Esophagus (tissue), 2 donors: ENCODE data around the gene RASA2. TPM values are rescaled to one million over a fixed set of nuclear protein-coding genes. Genes with fewer than 3 reads are reported as not detected.

Source experiments
- H3K27ac ChIP-seq, 2 donors: one replicate each; pipeline ENCODE4 v1.5.1; 2013; ENCODE audit warnings: low read depth in 2 of 2, mild to moderate bottlenecking in 2 of 2, inconsistent platforms in 1 of 2, low read length in 1 of 2, moderate library complexity in 1 of 2
- H3K27me3 ChIP-seq, 2 donors: one replicate each; pipeline ENCODE4 v1.6.1; 2013; ENCODE audit warnings: low read length in 2 of 2, control low read depth in 1 of 2, mild to moderate bottlenecking in 1 of 2; ENCODE audit not compliant: insufficient read depth in 2 of 2, control insufficient read depth in 1 of 2
- H3K36me3 ChIP-seq, 2 donors: one replicate each; pipeline ENCODE4 v1.6.1; 2013; ENCODE audit warnings: low read length in 1 of 2; ENCODE audit not compliant: control insufficient read depth in 2 of 2, insufficient read depth in 2 of 2
- H3K4me1 ChIP-seq, 2 donors: one replicate each; pipeline ENCODE4 v1.6.1; 2013; ENCODE audit warnings: low read length in 1 of 2; ENCODE audit not compliant: control insufficient read depth in 2 of 2, insufficient read depth in 2 of 2
- H3K4me3 ChIP-seq, 2 donors: one replicate each; pipeline ENCODE4 v1.5.1; 2013; ENCODE audit warnings: low read length in 2 of 2, mild to moderate bottlenecking in 2 of 2, low read depth in 1 of 2, moderate library complexity in 1 of 2
- H3K9me3 ChIP-seq, 2 donors: one replicate each; pipeline ENCODE4 v1.6.1; 2013; ENCODE audit warnings: mild to moderate bottlenecking in 2 of 2, low read depth in 1 of 2, low read length in 1 of 2, moderate library complexity in 1 of 2; ENCODE audit not compliant: control insufficient read depth in 2 of 2, insufficient read depth in 1 of 2
- WGBS, 2 donors: extraction: QIAGEN DNeasy Blood & Tissue Kit; methylation state at CpG; one replicate each; pipeline ENCODE4 v1.1.7; 2013; 5-methylcytosine and 5-hydroxymethylcytosine counted together
- polyA plus RNA-seq, 2 donors: library from polyadenylated mRNA; stranded (reverse); fragments of 200-250 nt; gene quantifications; one replicate each; pipeline ENCODE4 v1.2.3, GENCODE V29; 2013
- donor health status: healthy with polysubstance abuse.
- donor health status: Bipolar disorder and iron deficiency.

RASA2 gene
- polyA plus RNA-seq, 2 donors = 4.0 to 6.9 TPM

- Histone ChIP-seq H3K9me3 (no peaks in the 10 kb centered on the region), H3K36me3 (no peaks in the 10 kb centered on the region), H3K27ac (no peak overlapping the region), H3K27me3 (no peaks in the 10 kb centered on the region), H3K4me3 (no peak overlapping the region), H3K4me1 (no peaks in the 10 kb centered on the region)
- 84 to 86% methylated on average over 3 of the region's 3 CpGs for WGBS, 2 donors
Measured at GRCh38 chr3:141507392-141508066, 20.7 kb downstream of the RASA2 start.

- Histone ChIP-seq H3K4me3 (no peak overlapping the region), H3K27ac (no peak overlapping the region), H3K4me1 (no peaks in the 10 kb centered on the region), H3K36me3 (no peaks in the 10 kb centered on the region), H3K9me3 (no peaks in the 10 kb centered on the region), H3K27me3 (no peaks in the 10 kb centered on the region)
- WGBS, 2 donors = 92 to 93% methylated on average over 3 of the region's 3 CpGs
Measured at GRCh38 chr3:141508067-141508436, 21.2 kb downstream of the RASA2 start.

- Histone ChIP-seq H3K4me1 (no peaks in the 10 kb centered on the region), H3K27me3 (no peaks in the 10 kb centered on the region), H3K9me3 (no peaks in the 10 kb centered on the region), H3K36me3 (no peaks in the 10 kb centered on the region), H3K27ac (no peak overlapping the region), H3K4me3 (no peak overlapping the region)
- 91% methylated on average over 4 of the region's 4 CpGs for WGBS, 2 donors
Measured at GRCh38 chr3:141511361-141511760, 24.5 kb downstream of the RASA2 start.

GRCh38 chr3:141514382-141514781 lies 27.6 kb downstream of the RASA2 start:
- H3K4me1 ChIP-seq = no peaks in the 10 kb centered on the region
- no peaks in the 10 kb centered on the region for H3K27me3 ChIP-seq
- H3K9me3 ChIP-seq = no peaks in the 10 kb centered on the region
- H3K36me3 ChIP-seq = peaks cover 0 to 4% of the 10 kb centered on the region in 2 donors
- H3K27ac ChIP-seq = no peak overlapping the region
- H3K4me3 ChIP-seq = no peak overlapping the region

GRCh38 chr3:141519587-141519986 lies 32.8 kb downstream of the RASA2 start:
- Histone ChIP-seq H3K27ac (no peak overlapping the region), H3K9me3 (no peaks in the 10 kb centered on the region), H3K4me1 (no peaks in the 10 kb centered on the region), H3K36me3 (peaks cover 0 to 8% of the 10 kb centered on the region in 2 donors), H3K4me3 (no peak overlapping the region), H3K27me3 (no peaks in the 10 kb centered on the region)
- 82 to 91% methylated on average over 3 of the region's 3 CpGs for WGBS, 2 donors

DNA sequence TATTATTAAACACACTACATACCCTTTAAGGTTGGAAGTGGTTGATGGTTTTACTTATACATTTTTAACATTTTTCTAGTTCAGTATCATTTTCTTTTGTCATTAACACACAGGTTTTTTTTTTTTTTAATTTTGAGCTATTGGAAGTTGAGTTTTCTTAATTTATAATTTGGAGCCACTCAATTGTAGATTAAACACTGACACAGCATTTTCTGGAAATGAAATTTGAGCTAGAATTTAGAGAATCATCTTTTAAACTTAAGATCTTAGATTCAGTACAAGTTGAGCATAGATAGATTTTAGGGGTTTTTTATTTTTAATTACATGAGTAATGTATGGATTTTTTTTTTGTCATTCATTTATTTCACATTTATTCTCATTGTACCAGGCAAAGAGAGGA lies 35.0 kb downstream of the RASA2 start:
- Histone ChIP-seq H3K9me3 (no peaks in the 10 kb centered on the region), H3K4me3 (no peak overlapping the region), H3K36me3 (peaks cover 0 to 8% of the 10 kb centered on the region in 2 donors), H3K27me3 (no peaks in the 10 kb centered on the region), H3K27ac (no peak overlapping the region), H3K4me1 (no peaks in the 10 kb centered on the region)

- 94 to 96% methylated on average over 4 of the region's 4 CpGs for WGBS, 2 donors
- H3K4me1 ChIP-seq = no peaks in the 10 kb centered on the region
- H3K36me3 ChIP-seq = peaks cover 0 to 4% of the 10 kb centered on the region in 2 donors
- H3K4me3 ChIP-seq = no peak overlapping the region
- no peaks in the 10 kb centered on the region for H3K27me3 ChIP-seq
- no peak overlapping the region for H3K27ac ChIP-seq
- H3K9me3 ChIP-seq = no peaks in the 10 kb centered on the region
Measured at GRCh38 chr3:141523615-141524375, 37.0 kb downstream of the RASA2 start.

DNA sequence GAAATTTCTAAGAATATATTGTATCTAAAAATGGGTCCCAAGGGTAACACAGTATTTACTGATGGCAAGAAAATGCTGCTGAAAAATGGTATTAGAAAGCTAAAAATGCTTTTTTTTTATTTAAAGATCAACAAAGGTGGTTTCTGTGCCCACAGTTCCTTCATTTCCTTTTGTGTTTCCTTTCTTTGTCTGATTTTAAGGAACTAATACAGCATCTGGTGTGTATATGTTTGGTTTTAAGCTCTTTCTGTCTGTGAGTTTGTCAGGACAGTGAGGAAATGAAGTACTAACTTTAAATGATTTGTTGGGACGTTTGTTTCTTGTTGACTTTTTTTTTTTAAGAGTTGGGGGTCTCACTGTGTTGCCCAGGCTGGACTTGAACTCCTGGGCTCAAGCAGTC lies 38.2 kb downstream of the RASA2 start:
- H3K9me3 ChIP-seq = no peaks in the 10 kb centered on the region
- H3K36me3 ChIP-seq = peaks cover 0 to 4% of the 10 kb centered on the region in 2 donors
- H3K27ac ChIP-seq = no peak overlapping the region
- WGBS, 2 donors = 42 to 49% methylated on average over 1 of the region's 1 CpG
- H3K27me3 ChIP-seq = no peaks in the 10 kb centered on the region
- no peaks in the 10 kb centered on the region for H3K4me1 ChIP-seq
- no peak overlapping the region for H3K4me3 ChIP-seq

DNA sequence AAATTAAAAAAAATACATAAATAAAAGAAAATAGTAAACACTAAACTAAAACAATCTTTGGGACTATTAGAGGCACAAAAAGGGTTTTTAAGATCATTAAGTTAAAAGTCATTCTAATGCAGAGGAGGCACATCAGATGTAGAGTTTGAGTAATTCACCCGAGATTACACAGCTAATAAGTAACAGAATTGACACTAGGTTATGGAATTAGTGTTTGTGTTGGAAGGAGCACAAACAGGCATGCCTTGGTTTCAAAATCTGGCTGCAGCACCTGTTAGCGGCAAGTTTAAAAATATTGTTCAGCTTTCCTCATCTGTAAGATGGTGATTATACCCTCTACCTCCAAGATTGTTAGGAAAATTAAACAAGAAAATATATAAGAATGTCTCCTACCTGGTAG lies 39.0 kb downstream of the RASA2 start:
- H3K36me3 ChIP-seq = peaks cover 0 to 4% of the 10 kb centered on the region in 2 donors
- WGBS, 2 donors = 46 to 83% methylated on average over 2 of the region's 2 CpGs
- H3K27me3 ChIP-seq = no peaks in the 10 kb centered on the region
- H3K27ac ChIP-seq = no peak overlapping the region
- H3K4me1 ChIP-seq = no peaks in the 10 kb centered on the region
- no peaks in the 10 kb centered on the region for H3K9me3 ChIP-seq
- no peak overlapping the region for H3K4me3 ChIP-seq

GRCh38 chr3:141526709-141527108 lies 39.9 kb downstream of the RASA2 start:
- Histone ChIP-seq H3K36me3 (peaks cover 0 to 4% of the 10 kb centered on the region in 2 donors), H3K27me3 (no peaks in the 10 kb centered on the region), H3K27ac (no peak overlapping the region), H3K9me3 (no peaks in the 10 kb centered on the region), H3K4me1 (no peaks in the 10 kb centered on the region), H3K4me3 (no peak overlapping the region)
